GM23338 (cell line): ENCODE results near the gene IFTAP. TPM values are rescaled to one million over a fixed set of nuclear protein-coding genes. Genes with fewer than 3 reads are reported as not detected.

Experiments
- ATAC-seq: fragments of 200-7000 bp; cut with Tn5 transposase; 3 replicates; pipeline ENCODE4 v1.9.1; 2020
- DNase-seq: peaks from one replicate; pipeline ENCODE4 v3.0.0-alpha.2; 2015; ENCODE audit warnings: low spot score
- H2AFZ ChIP-seq: fragments of 200-600 bp; sonication (generic); 2 replicates; pipeline ENCODE4 v1.8.0; 2016; ENCODE audit warnings: antibody characterized with exemption, mild to moderate bottlenecking, moderate library complexity
- H3F3A ChIP-seq: fragments of 200-600 bp; sonication (generic); replicated peaks from 2 replicates; pipeline ENCODE4 v1.8.0; 2017; ENCODE audit warnings: antibody characterized with exemption, mixed run types, low read depth
- H3K27ac ChIP-seq: fragments of 200-600 bp; sonication (generic); 2 replicates; pipeline ENCODE4 v1.6.1; 2016; ENCODE audit warnings: low read depth
- H3K27me3 ChIP-seq: fragments of 200-600 bp; sonication (generic); 2 replicates; pipeline ENCODE4 v1.8.0; 2016; ENCODE audit warnings: mild to moderate bottlenecking, mixed run types, moderate library complexity; ENCODE audit not compliant: insufficient read depth
- H3K36me3 ChIP-seq: fragments of 200-600 bp; sonication (generic); 2 replicates; pipeline ENCODE4 v1.8.0; 2016; ENCODE audit warnings: mild to moderate bottlenecking; ENCODE audit not compliant: insufficient read depth
- H3K4me1 ChIP-seq: fragments of 200-600 bp; sonication (generic); 2 replicates; pipeline ENCODE4 v1.8.0; 2016; ENCODE audit warnings: mild to moderate bottlenecking, moderate library complexity; ENCODE audit not compliant: insufficient read depth
- H3K4me2 ChIP-seq: fragments of 200-600 bp; sonication (generic); 2 replicates; pipeline ENCODE4 v1.7.1; 2017; ENCODE audit warnings: mixed run types
- H3K4me3 ChIP-seq: fragments of 200-600 bp; sonication (generic); 2 replicates; pipeline ENCODE4 v1.6.1; 2016; ENCODE audit warnings: mixed run types
- H3K79me2 ChIP-seq: fragments of 200-600 bp; sonication (generic); replicated peaks from 2 replicates; pipeline ENCODE4 v1.8.0; 2017; ENCODE audit warnings: mild to moderate bottlenecking; ENCODE audit not compliant: insufficient read depth
- H3K9me2 ChIP-seq: fragments of 200-600 bp; sonication (generic); 2 replicates; pipeline ENCODE4 v1.8.0; 2017; ENCODE audit not compliant: insufficient read depth
- H4K20me1 ChIP-seq: fragments of 200-600 bp; sonication (generic); replicated peaks from 2 replicates; pipeline ENCODE4 v1.8.0; 2017; ENCODE audit warnings: mild to moderate bottlenecking; ENCODE audit not compliant: insufficient read depth
- H3K27ac Mint-ChIP-seq: 2 replicates; pipeline ENCODE4 v1.8.0; 2020; ENCODE audit warnings: inconsistent platforms, mild to moderate bottlenecking, moderate library complexity, mixed read lengths
- H3K27me3 Mint-ChIP-seq: 3 replicates; pipeline ENCODE4 v1.8.0; 2022; ENCODE audit warnings: low read depth, mild to moderate bottlenecking, moderate library complexity, mixed read lengths, inconsistent platforms; ENCODE audit not compliant: insufficient read depth, poor library complexity
- H3K36me3 Mint-ChIP-seq: 3 replicates; pipeline ENCODE4 v1.8.0; 2021; ENCODE audit warnings: low read depth, mild to moderate bottlenecking, inconsistent platforms, moderate library complexity, mixed read lengths
- H3K4me1 Mint-ChIP-seq: 3 replicates; pipeline ENCODE4 v1.8.0; 2020; ENCODE audit warnings: mild to moderate bottlenecking, inconsistent platforms, mixed read lengths
- H3K4me3 Mint-ChIP-seq: 3 replicates; pipeline ENCODE4 v1.8.0; 2021; ENCODE audit warnings: moderate library complexity, mild to moderate bottlenecking, inconsistent platforms, mixed read lengths
- H3K9me3 Mint-ChIP-seq: 3 replicates; pipeline ENCODE4 v1.8.0; 2020; ENCODE audit warnings: moderate library complexity, mild to moderate bottlenecking, inconsistent platforms, mixed read lengths
- JUNB ChIP-seq: IDR thresholded peaks from one replicate; pipeline ENCODE4 v1.6.1; 2016; ENCODE audit warnings: antibody characterized with exemption; ENCODE audit not compliant: unreplicated experiment
- NANOG ChIP-seq: IDR thresholded peaks from 2 replicates; pipeline ENCODE4 v1.6.1; 2016; ENCODE audit warnings: antibody characterized with exemption, borderline replicate concordance
- POLR2AphosphoS5 ChIP-seq: IDR thresholded peaks from 2 replicates; pipeline ENCODE4 v1.6.1; 2016; ENCODE audit warnings: antibody characterized with exemption, low read depth
- STAT1 ChIP-seq: IDR thresholded peaks from one replicate; pipeline ENCODE4 v1.6.1; 2016; ENCODE audit warnings: antibody characterized with exemption; ENCODE audit not compliant: unreplicated experiment
- ZNF462 ChIP-seq: fragments of 250-450 bp; sonication (Bioruptor Pico); IDR thresholded peaks from 2 replicates; pipeline ENCODE4 v1.5.0; 2020; ENCODE audit warnings: mild to moderate bottlenecking, moderate library complexity
- polyA plus RNA-seq: library from polyadenylated mRNA; unstranded; fragments of >200 nt; fragmentation: Nextera tagmentation; extraction: Ambion mirVana; gene quantifications from 2 replicates; pipeline ENCODE4 v1.2.1, GENCODE V29; 2016
- total RNA-seq: library from RNA; depleted of rRNA; stranded (reverse); fragments of >200 nt; shearing (Covaris generic); gene quantifications from 2 replicates; pipeline ENCODE4 v1.2.3, GENCODE V29; 2014
- TF ChIP-seq, protein P1 (sequence below): IDR thresholded peaks from 2 replicates; pipeline ENCODE4 v1.6.1; 2016; ENCODE audit warnings: antibody characterized with exemption
- TF ChIP-seq, protein P2 (sequence below), 2 experiments: fragments of 200-600 bp in 1 of 2; sonication (generic) in 1 of 2; conservative IDR thresholded peaks; 2 replicates each; pipeline versions ENCODE4 v1.5.1 to v1.6.1; 2016 to 2017; ENCODE audit warnings: antibody characterized with exemption in 2 of 2, low read depth in 2 of 2, mild to moderate bottlenecking in 2 of 2, moderate library complexity in 1 of 2
- TF ChIP-seq, protein P3 (sequence below): IDR thresholded peaks from one replicate; pipeline ENCODE4 v1.6.1; 2018; ENCODE audit warnings: antibody characterized with exemption; ENCODE audit not compliant: unreplicated experiment

The IFTAP gene
- total and polyA plus RNA-seq, 2 experiments from 2014 or later: 17.1 to 39.1 TPM

- no peak for TF ChIP-seq ZNF462
- TF ChIP-seq, protein P1, sequence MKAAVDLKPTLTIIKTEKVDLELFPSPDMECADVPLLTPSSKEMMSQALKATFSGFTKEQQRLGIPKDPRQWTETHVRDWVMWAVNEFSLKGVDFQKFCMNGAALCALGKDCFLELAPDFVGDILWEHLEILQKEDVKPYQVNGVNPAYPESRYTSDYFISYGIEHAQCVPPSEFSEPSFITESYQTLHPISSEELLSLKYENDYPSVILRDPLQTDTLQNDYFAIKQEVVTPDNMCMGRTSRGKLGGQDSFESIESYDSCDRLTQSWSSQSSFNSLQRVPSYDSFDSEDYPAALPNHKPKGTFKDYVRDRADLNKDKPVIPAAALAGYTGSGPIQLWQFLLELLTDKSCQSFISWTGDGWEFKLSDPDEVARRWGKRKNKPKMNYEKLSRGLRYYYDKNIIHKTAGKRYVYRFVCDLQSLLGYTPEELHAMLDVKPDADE: no peak
- TF ChIP-seq, protein P2, sequence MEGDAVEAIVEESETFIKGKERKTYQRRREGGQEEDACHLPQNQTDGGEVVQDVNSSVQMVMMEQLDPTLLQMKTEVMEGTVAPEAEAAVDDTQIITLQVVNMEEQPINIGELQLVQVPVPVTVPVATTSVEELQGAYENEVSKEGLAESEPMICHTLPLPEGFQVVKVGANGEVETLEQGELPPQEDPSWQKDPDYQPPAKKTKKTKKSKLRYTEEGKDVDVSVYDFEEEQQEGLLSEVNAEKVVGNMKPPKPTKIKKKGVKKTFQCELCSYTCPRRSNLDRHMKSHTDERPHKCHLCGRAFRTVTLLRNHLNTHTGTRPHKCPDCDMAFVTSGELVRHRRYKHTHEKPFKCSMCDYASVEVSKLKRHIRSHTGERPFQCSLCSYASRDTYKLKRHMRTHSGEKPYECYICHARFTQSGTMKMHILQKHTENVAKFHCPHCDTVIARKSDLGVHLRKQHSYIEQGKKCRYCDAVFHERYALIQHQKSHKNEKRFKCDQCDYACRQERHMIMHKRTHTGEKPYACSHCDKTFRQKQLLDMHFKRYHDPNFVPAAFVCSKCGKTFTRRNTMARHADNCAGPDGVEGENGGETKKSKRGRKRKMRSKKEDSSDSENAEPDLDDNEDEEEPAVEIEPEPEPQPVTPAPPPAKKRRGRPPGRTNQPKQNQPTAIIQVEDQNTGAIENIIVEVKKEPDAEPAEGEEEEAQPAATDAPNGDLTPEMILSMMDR (conservative IDR thresholded peaks at IDR 0.05; ENCODE audit: low read depth in 2 of 2): no peak
- TF ChIP-seq NANOG: no peak
These were observed 24.2 kb downstream of the IFTAP start (continued) for GRCh38 chr11:36618363-36619047.

DNA sequence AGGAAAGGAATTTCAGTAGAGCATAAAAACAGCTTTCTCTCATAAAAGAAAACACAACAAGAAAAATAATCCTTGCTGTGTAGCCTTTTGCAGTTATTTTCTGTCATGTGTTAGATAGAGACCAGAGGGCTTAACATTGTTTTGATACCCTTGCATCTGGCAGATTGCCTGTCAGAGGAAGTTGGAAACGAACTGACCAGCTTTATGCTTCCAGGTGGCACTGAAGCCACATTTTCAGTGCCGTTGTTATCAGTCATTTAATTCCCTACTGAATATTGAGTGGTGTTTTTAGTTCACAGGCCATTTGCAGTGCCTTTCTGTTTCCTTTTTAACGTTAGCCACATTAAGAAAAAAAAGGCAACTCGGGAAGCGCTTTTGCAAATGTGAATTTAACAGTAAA, 25.2 kb downstream of the IFTAP start:
- no peaks in the 10 kb centered on the region for H3K36me3 ChIP-seq
- no peaks in the 10 kb centered on the region for H3K79me2 ChIP-seq
- Mint-ChIP-seq H3K4me1 (no peaks in the 10 kb centered on the region), H3K4me3 (no peak overlapping the region), H3K9me3 (no peaks in the 10 kb centered on the region), H3K27me3 (no peaks in the 10 kb centered on the region), H3K36me3 (no peaks in the 10 kb centered on the region), H3K27ac (no peak overlapping the region)
- H3F3A ChIP-seq: no peaks in the 10 kb centered on the region
- H3K4me2 ChIP-seq: no peak overlapping the region
- H3K27ac ChIP-seq: no peak overlapping the region
- H3K27me3 ChIP-seq: no peaks in the 10 kb centered on the region
- no peaks in the 10 kb centered on the region for H3K9me2 ChIP-seq
- DNase-seq: no peak
- ATAC-seq: no peak
- no peak overlapping the region for H3K4me3 ChIP-seq
- 0 out of 2 replicates have a peak, but pooled peaks cover 2% of the 10 kb centered on the region for H4K20me1 ChIP-seq
- no peaks in the 10 kb centered on the region for H3K4me1 ChIP-seq
- no peak overlapping the region for H2AFZ ChIP-seq
- TF ChIP-seq POLR2AphosphoS5: no peak
- TF ChIP-seq, protein P1: no peak
- no peak for TF ChIP-seq JUNB
- no peak for TF ChIP-seq NANOG
- TF ChIP-seq, protein P3, sequence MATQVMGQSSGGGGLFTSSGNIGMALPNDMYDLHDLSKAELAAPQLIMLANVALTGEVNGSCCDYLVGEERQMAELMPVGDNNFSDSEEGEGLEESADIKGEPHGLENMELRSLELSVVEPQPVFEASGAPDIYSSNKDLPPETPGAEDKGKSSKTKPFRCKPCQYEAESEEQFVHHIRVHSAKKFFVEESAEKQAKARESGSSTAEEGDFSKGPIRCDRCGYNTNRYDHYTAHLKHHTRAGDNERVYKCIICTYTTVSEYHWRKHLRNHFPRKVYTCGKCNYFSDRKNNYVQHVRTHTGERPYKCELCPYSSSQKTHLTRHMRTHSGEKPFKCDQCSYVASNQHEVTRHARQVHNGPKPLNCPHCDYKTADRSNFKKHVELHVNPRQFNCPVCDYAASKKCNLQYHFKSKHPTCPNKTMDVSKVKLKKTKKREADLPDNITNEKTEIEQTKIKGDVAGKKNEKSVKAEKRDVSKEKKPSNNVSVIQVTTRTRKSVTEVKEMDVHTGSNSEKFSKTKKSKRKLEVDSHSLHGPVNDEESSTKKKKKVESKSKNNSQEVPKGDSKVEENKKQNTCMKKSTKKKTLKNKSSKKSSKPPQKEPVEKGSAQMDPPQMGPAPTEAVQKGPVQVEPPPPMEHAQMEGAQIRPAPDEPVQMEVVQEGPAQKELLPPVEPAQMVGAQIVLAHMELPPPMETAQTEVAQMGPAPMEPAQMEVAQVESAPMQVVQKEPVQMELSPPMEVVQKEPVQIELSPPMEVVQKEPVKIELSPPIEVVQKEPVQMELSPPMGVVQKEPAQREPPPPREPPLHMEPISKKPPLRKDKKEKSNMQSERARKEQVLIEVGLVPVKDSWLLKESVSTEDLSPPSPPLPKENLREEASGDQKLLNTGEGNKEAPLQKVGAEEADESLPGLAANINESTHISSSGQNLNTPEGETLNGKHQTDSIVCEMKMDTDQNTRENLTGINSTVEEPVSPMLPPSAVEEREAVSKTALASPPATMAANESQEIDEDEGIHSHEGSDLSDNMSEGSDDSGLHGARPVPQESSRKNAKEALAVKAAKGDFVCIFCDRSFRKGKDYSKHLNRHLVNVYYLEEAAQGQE: no peak
- no peak for TF ChIP-seq STAT1
